GM18526 (cell line): ENCODE data around the gene NEURL3.

Experiments used
- POLR2A ChIP-seq: IDR thresholded peaks from 3 replicates; pipeline ENCODE4 v1.6.1; 2011; ENCODE audit not compliant: insufficient read length; ENCODE audit errors: extremely low read depth

Gene NEURL3, protein sequence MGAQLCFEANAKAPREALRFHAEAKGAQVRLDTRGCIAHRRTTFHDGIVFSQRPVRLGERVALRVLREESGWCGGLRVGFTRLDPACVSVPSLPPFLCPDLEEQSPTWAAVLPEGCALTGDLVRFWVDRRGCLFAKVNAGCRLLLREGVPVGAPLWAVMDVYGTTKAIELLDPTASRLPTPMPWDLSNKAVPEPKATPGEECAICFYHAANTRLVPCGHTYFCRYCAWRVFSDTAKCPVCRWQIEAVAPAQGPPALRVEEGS

DNA sequence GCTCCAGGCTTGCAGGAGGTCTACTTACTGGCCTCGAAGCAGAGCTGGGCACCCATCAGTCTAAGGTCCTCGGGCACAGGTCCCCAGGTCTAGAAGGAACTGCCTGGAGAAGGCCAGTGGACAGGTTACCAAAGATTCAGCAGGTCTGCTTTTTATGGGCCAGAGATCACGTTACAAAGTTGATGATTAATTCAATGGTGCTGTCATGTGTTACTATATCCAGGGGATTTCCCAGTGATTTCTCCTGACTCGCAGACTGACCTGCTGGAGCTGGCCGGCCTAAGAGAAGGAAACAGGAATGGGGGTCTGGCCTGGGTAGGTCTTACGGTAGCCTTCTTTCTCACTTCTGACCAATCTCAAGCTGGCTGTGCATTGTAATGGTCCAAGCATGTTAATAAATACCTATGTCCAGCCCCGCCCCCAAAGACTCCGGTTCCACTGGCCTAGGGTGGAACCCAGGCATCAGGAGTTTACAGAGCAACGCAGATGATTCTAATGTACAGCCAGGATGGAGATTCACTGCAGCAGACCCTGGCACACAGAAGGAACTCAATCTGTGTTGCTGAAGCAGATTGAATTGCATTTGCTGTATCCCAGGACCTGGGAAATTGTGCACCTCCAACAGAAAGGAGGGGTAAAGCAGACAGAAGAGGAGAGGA, at the start of gene NEURL3:
Gene NEURL3 (minus strand): TSS at position 127 of the 659 bp plus-strand sequence. CDS start 71 bp downstream, at position 56.
- peak; percentile 43 for TF ChIP-seq POLR2A

DNA sequence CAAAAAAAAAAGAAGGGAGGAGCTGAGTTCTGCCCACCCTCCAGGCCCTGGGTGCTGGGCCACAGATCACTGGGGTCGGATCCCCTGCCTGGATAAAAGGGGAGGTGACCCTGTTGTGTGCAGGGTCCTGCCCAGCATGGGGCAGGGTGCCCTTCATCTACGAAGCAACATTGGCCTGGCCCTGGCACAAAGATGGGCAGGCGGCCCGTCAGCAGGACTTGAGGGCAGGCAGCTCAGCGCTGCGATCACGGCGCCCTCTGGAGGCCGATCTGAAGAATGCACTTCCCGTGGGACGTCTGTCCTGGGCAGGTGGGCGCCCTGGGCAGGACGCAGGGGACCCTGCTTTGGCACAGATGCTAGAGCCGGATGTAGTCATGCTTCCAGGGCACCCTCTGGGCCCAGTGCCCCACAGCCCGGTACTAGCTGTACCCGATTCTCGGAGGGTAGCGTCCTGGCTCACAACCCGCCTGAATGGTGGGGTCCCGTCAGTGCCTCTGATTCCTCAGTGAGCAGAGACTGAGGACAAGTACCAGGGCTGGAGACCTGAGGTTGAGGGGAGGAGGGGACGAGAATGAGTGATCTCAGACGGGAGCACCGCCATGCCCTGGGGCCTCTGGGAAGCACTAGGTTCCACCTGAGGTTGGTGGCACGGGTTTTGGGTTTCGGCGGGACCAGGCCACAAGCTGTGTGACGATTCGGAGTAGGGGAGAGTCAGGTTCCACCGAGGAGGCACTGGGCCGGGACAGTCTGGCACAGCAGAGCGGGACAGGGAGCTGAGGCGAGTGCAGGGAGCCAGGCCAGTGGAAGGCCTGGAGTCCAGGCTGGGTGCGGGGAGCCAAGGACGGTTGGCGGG, 49.4 kb upstream of the NEURL3 start:
- TF ChIP-seq POLR2A = peak; percentile 10

DNA sequence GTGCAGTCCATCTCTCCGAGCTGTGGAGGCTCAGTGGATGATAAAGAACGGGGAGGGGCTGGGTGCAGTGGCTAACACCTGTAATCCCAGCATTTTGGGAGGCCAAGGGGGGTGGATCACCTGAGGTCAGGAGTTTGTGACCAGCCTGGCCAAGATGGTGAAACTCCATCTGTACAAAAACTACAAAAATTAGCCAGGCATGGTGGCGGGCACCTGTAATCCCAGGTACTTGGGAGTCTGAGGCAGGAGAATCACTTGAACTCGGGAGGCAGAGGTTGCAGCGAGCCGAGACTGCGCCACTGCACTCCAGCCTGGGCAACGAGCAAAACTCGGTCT, 48.8 kb upstream of the NEURL3 start:
- TF ChIP-seq POLR2A = peak; percentile 1

DNA sequence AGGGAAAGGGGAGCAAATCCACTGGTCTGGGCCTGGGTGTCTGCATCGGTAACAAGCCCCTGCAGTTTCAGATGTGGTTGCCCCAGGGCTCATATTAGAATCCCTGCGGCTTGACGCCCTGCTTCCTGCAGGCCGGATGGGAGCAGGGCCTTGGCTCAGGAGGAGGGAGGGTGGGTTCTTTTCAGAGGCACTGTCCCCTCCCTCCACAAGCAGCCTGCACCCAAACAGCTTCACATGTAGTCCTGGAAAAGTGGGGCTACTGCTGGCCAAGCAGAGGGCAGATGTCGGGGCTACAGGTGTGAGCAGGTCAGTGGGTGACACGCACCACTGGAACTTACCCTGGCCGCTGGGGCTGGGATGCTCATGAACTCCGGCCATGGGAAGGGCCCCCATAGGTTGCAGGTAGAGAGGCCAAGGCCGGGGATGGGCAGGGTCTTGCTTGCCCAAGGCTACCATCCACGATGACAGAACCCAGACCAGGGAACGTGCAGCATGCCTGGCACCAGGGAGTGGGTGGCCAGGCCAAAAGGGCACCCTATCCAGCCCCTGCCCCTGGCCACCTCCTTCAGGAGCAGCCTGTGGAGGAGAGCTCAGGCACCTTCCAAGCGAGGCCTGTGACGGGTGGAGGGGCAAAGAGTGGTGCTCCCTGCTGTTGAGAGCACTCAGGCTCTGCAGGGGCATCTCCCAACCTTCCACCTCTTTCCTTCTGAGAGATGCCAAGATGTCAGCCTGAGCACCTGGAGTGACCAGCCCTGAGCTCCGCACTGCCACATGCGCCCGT, 48.2 kb upstream of the NEURL3 start:
- TF ChIP-seq POLR2A = peak; percentile 13

DNA sequence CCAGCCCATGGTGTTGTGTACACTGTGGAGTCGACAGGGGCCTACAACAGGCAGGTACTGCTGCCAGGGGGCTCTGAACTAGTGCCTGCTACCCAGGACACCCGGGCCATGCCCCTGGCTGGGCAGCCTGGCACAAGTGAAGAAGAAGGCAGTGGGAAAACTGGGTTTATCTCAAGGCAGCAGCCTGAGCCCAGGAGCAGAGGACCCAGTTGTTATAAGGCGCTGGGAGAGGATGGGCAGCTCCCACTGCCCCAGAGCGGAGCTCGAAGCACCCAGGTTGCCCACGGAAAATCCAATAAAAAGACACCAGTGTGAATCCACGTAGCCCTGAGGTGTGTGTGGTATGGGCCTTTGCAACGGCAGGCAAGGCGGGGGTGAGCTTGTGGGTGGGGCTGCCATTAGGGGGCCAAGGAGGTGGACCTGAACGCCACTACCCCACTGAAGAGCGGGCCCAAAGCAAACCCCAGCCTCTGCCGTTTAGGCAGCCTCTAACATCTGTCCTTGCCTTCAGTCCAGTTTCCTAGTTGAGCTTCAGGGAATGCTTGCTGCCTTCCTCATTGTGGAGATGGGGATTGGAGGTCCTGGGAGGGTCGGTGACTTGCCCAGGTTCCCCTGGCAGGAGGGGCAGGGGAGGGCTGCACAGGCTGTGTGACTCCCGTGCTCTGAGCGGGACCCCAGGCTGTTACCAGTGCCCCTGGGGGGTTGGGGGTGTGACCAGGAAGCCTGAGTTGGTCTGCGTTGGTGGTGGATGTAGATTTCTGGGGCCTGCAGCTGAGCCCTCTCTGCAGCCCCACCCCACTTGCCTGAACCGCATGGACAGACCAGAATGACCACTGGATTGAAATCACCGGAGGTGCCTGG, 47.4 kb upstream of the NEURL3 start:
- peak; percentile 31 for TF ChIP-seq POLR2A

DNA sequence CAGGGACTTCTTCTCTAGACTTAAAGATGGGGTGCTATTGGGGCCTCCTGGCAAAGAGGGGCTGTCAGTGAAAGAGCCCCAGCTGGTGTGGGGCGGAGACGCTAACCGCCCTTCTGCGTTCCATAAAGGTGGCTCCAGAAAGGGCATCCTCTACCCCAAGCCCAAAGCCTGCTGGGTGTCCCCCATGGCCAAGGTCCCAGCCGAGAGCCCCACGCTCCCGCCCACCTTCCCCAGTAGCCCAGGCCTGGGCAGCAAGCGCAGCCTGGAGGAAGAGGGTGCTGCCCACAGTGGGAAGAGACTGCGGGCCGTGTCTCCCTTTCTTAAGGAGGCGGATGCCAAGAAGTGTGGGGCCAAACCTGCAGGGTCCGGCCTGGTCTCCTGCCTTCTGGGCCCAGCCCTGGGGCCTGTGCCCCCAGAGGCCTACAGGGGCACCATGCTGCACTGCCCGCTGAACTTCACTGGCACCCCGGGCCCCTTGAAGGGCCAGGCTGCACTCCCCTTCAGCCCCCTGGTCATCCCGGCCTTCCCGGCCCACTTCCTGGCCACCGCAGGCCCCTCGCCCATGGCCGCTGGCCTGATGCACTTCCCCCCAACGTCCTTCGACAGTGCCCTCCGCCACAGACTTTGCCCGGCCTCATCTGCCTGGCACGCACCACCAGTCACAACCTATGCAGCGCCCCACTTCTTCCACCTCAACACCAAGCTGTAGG, 46.6 kb upstream of the NEURL3 start:
- no peak for TF ChIP-seq POLR2A

DNA sequence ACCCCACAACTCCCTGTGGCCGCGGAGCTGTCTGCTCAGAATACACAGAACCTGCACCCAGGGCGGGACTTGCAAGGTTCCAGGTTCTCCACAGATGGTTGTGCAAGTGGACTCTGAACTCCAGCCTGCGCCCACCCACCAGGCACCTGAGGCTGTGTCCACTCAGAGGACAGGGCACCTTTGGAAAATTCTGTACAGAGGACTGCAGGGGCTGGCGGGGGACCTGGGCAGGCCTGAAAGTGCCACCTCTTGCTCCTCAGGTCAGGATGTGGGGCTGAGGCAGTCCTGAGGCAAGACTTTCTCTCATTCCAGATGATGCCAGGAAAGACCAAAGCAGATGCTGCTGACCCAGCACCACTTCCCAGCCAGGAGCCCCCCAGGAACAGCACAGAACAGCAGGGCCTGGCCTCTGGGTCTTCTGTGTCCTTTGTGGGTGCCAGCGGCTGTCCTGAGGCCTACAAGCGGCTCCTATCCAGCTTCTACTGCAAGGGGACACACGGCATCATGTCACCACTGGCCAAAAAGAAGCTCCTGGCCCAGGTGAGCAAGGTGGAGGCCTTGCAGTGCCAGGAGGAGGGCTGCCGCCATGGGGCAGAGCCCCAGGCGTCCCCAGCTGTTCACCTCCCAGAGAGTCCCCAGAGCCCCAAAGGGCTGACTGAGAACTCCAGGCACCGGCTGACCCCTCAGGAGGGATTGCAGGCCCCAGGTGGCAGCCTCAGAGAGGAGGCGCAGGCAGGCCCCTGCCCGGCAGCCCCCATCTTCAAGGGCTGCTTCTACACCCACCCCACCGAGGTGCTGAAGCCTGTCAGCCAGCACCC, 45.8 kb upstream of the NEURL3 start:
- no peak for TF ChIP-seq POLR2A

DNA sequence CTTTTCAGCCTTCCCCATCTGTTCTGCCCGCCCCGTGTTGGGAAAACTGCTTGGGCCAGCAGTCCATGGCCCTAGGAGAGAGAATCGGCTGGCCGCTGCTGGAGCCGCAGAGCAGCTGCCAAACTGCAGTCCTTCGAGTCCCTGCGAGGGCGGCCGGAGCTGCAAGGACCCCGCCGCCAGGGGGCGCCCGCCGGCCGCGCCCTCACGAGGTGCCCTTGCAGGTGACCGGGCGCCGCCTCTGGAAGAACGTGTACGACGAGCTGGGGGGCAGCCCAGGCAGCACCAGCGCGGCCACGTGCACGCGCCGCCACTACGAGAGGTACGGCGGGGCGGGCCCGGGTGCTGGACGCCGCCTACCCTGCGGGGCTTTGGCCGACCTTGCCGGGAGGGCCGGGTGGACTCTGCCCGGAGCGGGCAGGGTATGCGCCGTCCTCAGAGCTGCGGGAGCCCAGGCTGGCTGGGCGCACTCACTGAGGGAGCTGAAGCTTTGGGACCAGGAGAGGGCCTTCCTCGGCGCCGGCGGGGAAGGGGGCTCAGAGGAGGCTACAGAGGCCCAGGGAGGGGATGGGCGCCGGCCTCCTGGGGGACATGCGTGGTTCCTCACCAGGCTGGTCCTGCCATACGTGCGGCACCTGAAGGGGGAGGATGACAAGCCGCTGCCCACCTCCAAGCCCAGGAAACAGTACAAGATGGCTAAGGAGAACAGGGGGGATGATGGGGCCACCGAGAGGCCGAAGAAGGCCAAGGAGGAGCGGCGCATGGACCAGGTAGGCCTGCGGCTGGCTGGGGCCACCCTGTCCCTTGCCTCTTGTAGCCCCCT, 45.0 kb upstream of the NEURL3 start:
- TF ChIP-seq POLR2A = no peak

DNA sequence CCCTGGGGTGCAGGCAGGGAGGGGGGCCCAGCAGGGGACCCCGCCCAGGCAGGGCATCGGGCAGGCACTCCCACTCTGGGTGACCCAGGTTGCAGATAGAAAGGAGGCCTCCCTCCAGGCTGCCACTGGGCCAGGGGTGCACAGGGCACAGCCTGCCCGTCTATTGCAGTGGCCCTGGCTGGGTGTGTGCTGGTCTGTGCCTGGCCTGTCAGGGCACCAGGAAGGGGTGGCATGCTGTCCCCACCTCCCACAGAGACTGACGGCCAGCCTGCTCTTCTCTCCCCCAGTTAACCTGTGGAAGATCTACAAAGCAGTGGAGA, 44.3 kb upstream of the NEURL3 start:
- TF ChIP-seq POLR2A = no peak

DNA sequence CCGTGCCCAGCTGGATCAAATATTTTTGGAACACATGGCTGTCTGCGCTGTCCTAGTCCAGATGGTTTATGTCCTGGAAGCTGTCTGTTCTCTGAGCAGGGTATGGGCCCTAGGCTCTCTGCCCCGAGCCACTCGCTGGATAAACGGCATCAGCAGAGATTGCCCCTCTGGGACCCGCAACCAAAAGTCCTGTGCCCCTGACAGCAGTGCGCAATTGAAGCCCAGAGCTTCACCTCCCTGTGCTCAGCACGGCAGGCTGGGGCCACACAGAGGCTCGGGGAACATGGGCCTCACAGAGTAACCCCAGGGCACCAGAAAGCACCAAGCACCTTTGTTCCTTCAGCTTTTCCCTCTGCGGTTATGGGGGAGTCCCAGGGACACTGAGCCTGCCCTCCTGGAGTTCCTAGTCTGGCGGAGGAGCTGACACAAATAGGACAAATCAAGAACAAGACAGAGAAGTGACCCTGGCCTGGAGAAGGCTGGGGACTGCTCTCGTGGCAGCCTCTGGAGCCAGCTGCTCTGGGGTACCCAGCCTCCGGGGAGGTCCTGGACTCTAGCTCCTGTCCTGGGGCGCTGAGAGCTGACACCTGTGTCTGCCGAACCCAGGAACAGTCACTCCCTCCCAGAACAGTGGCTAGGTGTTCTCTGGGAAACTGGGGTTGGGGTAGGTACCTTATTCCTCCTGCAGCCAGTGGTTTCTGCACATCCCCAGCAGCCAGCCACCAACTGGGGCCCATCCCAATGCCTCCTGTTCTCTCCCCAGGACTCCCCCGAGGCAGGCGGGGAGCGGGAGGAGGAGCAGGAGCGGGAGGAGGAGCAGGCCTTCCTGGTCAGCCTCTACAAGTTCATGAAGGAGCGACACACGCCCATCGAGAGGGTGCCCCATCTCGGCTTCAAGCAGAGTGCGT, 43.7 kb upstream of the NEURL3 start:
- TF ChIP-seq POLR2A = no peak

DNA sequence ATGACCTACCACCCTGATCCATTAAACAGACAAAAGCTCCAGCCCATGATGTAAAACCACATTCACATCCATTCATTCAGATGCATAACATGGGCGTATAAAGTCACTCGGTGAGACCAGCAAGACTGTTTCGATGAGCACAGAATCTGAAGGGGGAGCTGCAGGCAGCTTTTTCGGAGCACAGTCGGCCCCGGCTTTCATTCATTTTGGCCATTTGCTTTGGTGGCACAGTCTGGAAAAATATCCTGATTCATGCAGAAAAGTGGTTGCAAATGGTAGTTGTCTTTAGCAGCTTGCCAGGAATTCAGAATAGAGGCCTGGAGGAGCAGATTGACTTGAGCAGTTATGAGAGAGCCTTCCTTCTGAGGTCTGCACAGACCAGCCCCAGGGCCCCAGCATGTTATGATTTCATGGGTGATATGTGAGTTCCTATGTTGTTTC, 42.6 kb upstream of the NEURL3 start:
- no peak for TF ChIP-seq POLR2A

DNA sequence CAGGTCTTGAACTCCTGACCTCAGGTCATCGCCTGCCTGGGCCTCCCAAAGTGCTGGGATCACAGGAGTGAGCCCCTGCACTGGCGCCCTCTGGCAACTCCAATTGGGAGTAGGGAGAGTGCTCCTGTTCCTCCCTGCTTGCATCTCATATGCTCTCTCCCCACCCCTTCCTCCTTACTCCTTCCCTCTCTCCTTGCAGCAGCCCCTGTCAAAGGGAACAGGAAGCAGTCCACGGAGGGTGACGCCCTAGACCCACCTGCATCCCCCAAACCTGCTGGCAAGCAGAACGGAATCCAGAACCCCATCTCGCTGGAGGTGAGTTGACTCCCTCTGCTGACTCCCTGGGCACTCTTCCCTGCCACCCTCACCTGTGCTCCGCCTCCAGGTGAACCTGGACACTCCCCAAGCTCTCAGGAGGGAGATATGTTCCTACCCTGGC, 42.1 kb upstream of the NEURL3 start:
- no peak for TF ChIP-seq POLR2A
